T-helper 9 cell (primary cell): ENCODE measurements around the gene TIGD6.
"Not testable (repeated sequence)": the region's sequence is repeated elsewhere in the genome, so short reads cannot be mapped to it uniquely, and the experiment has no call there.

Source experiments
- DNase-seq: peaks from one replicate; pipeline ENCODE4 v3.0.0-alpha.2; 2020

The TIGD6 gene

DNA sequence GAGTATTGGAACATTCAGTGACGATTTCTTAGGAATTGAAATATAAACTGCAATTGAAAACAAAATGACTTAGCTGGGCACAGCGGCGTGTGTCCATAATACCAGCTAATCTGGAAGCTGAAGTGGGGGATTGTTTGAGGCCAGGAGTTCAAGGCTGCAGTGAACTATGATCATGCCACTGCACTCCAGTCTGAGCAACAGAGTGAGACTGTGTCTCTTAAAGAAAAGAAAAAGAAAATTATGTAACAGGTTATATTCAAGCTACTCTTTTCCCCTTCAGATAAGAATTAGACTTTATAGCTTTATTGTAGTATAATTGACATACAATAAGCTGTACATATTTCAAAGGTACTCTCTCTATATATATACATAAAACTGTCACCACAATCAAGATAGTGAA is 33.5 kb downstream of the TIGD6 start:
- DNase-seq = no peak

DNA sequence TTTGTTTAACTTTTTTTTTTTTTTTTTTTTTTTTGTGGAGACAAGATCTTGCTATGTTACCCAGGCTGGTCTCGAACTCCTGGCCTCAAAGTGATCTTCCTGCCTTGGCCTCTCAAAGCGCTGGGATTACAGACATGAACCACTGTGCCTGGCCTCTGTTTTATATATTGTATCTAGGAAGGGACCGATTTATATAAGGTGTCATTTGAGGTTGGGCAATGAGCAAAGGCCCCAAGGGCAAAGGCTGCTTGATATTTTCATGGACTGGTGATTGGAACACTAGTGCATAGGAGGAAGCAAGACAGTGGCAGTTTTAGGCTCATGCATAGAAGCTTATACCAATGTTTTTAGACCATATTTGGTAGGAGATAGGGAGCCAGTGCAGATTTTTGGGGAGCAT is 36.7 kb downstream of the TIGD6 start:
- DNase-seq = no peak

DNA sequence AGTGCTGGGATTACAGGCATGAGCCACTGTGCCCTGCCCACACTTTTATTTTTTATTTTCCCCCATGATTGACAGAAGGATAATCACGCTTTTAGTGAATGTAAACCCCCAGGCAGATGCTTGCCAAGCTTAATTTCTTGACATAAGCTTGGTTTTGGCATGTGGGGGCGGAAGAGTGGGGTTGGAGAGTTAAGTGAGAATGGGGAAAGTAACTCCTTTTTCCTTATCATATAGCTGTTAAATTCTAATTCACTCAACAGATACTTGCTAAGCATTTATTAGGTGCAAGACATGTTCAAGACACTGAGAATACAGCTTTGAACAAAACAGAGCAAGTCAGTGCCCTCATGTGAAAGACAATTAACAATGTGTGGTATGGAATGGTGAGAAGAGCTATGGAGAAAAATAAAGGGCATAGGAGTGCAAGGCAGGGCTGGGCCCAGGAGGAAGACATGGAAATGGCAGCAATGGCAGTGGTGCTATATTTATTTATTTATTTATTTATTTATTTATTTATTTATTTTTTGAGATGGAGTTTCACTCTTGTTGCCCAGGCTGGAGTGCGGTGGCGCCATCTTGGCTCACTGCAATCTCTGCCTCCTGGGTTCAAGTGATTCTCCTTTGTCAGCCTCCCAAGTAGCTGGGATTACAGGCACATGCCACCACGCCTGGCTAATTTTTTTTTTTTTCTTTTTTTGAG is 37.7 kb downstream of the TIGD6 start:
- DNase-seq = no peak

DNA sequence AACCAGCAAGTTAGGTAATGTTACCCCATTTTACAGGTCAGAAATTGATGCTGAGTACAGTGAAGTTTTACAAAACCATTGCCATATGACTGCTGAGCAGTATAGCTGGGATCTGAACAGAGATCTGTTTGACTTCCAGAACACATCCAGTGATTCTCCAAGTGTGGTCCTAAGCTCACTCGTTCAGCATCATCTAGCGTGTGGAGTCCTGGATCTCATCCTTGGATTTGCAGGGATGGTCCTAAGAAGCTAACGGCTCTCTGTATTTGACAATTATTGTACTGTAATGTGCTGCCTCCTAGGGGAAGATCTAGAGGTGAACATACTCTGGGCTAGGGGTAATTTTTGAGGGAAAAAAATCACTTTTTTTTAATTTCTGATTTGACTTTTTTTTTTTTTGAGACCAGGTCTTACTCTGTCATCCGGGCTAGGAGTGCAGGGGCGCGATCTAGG is 38.5 kb downstream of the TIGD6 start:
- no peak for DNase-seq

DNA sequence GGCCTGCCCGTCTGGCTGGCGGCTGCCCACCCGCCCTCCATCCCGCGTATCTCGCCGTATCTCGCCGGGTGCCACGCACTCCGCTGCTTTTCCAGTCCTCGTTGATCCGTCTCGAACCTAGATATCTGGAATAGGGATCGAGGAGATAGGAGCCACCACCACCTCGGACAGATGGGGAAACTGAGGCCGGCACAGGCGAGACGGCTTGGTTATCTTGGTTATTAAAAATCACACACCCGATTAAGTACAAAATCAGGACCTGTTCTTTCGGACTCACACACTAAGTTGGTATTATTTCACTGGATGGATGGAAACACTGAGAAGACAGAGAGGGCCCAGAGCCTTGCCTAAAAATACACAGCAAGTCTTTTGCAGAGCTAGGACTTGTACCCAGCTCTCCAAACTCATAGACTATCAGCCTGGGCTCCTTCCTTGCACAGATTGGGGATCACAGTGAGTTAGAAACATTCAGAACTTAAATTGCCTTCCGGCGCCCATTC is 39.2 kb downstream of the TIGD6 start:
- DNase-seq = no peak

DNA sequence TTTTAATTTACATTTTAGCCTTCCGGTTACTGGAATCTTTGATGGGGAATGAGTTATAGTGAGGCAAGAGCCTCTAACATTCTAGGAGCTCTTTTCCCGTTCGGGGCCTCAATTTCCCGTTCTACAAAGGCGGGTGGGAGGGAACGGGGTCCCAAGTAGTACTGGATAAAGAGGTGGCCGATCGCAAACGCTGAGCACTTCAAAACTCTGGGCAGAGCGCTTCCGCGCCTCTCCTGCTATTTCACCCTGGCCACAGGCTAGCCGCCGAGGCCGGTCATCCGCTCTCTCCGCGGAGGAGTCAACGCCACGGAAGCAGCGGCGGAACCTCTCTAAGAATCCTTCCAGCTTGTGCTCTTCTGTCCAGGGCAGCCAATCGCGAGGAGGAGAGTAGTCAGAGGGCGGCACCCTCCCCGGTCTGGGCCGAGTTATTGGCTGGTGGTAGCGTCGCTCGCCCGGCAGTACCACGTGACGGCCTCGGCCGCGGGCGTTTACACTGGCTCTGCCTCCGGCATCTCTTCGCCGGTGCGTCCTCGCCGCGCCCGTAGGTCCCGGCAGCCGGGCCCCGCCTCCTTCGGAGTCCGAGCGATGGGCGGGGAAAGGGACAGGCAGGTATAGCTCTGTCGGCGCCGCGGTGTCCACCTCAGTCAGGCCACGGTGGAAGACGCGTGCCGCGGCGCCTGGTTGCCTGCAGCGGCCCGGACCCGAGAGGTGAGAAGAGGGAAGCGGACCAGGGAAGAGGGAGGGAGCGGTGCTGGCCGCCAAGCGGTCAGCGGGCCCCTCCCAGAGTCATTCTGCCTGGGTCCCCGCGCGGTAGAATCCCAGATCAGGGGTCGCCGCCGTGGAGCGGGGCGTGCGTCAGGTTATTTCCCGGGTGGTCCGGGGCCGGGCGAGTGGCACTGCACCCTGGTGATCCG is 39.9 kb downstream of the TIGD6 start, which contains the start of gene SLC26A2:
Gene SLC26A2, plus strand, starts transcription at position 487 of the 914 bp plus-strand sequence. CDS start 16,895 bp downstream, outside the sequence.
- DNase-seq = peak; percentile 89

DNA sequence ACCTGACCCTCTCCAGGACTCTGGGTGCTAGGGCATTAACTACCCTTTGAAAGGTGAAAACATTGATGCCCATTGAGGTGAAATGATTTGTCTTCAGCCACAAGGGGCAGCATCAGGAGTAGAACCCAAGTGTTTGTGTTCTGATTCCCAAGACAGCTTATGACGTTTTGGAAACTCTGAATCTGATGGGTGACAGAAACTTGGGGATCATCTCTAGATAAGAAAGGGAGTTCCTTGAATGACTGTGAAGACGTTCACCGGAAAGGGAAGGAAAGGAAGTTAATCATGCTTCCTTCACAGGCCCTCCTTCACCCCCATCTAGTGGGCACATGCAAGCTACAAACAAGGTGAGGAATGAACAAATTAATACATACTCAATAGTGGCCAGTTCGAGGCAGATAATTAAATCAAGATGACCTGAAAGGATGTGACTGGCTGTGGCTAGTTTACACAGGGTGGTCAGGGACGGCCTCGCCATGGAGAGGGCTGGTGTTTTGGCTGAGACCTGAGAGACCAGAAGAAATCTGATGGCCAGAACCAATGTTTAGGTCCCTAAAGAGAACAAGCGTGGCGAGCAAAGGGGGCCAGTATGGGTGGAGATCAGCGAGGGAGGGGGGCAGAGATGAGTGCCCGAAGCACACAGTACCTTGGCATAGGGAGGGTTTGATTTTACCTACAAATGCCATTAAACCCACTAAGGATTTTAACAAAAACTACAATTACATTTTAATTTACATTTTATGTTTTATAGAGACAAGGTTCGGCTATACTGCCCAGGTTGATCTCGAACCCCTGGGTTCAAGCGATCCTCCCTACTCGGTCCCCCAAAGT is 40.8 kb downstream of the TIGD6 start:
- peak; percentile 0 for DNase-seq

DNA sequence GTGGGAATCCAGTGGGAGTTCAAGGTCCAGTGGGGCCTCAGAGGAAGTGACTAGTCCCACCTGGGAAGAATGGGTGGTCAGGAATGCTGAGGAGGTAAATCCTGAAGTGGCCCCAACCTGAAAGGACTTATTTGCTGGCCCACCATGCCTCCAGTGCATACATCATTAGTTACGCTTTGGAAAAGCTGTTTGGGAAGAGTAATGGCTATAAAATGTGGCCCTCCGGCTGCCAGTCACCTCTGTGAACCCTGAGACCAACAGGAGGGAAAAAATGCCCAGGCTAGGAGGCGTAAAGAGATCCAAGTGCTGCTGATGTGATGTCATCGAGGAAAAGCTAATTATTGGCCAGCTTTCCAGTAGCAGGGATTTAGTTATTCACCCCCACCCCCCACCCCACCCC is 42.6 kb downstream of the TIGD6 start:
- DNase-seq = no peak

DNA sequence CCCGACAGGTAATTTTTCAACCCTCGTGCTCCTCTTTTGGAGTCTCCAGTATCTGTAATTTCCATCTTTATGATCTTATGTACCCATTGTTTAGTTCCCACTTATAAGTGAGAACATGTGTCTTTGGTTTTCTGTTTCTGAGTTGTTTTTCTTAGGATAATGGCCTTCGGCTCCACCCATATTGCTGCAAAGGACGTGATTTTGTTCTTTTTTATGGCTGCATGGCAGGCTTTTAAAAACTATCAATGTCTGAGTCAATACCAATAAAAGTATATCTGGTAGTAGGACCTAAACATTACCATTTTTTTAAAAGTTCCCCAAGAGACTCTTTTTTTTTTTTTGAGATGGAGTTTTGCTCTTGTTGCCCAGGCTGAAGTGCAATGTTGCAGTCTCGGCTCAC is 43.8 kb downstream of the TIGD6 start:
- DNase-seq = no peak

DNA sequence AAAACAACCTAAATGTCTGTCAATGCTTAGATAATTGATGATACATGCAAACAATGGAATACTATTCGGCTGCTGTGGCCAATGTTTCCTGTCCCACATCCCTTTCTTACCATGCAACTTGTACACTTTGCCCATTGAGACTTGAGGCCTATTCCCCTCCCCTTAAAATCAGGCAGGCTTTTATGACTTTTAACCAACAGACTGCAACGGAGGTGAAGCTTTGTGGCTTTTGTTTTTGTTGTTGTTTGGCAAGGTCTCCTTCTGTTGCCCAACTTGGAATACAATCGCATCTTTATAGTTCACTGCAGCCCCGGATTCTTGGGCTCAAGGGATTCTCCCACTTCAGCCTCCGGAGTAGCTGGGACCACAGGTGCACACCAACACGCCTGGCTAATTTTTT is 45.7 kb downstream of the TIGD6 start:
- DNase-seq = no peak

DNA sequence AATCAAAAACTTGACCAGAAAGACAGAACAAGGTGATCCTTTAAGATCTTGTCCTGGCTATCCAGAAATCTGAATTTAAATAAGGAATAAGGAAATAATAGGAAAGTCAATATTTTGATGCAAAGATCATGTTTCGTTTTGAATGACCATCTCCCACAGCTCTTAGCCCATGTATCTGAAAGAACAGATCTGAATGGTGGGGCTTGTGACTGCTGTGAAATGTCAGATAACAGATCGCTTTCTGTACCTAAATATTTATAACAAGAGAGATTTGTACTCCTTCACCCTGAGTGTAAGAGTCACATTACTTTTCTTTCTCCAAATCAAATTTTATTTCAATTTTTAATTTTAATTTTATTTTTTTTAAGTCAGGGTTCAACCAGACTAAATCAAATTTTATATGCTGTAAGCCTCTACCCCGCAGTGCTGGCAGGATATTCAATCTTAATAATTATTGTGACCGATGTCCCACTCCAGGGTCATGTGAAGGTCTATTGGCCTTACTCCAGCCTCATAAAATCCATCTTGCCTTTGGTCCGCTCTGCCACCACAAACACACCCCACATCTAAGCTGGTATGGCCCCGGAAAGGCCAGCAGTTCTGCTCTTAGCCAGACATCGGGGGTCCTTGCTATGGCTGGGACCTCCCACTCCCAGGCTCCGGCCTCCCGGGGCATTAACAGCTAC is 46.9 kb downstream of the TIGD6 start:
- no peak for DNase-seq

DNA sequence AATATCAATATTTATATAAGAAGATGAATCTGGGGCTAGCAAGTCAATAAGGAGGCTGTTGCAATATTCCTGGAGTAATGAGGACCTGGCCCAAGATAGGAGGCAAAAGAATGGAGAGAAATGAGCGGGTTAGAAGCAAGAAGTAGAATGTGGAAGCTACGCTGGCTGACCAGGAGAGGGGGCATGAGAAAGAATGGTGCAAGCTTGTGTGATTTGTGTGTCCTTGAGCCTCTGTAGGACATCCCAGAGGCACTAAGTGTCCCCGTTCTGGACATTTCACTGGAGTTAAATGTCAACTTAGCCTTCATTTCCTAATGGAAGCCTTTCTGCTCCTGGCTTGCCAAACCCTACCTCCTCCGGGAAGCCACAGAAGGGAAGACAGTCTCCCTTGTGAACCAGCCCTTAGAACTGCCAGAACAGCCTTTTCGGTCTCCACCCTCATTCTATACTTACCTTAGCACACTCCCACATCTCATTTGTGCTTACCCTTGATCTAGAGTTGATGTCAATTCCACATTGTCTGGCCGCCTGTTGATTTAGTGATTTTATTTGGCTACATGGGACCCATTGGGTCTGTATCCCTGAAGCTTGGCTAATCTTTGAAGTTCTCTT is 49.2 kb downstream of the TIGD6 start:
- DNase-seq = no peak

DNA sequence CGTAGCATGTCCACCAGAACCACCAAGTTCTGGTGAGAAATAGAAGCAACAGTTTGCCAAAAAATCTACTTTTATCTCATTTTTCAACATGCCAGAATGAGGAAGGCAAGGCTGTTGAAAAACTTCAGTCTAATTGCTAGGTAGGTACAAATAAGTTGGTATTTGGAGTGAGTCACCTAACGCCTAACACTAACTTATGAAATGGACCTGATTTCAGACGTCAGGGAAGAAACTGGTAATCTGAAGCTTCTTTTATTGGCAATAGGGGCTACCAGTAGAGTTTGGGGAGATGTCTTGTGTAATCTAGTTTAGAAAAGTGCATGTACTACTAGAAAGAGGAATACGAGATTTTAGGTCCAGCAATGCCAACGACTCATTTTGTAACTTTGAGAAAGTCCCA is 51.5 kb downstream of the TIGD6 start:
- no peak for DNase-seq

DNA sequence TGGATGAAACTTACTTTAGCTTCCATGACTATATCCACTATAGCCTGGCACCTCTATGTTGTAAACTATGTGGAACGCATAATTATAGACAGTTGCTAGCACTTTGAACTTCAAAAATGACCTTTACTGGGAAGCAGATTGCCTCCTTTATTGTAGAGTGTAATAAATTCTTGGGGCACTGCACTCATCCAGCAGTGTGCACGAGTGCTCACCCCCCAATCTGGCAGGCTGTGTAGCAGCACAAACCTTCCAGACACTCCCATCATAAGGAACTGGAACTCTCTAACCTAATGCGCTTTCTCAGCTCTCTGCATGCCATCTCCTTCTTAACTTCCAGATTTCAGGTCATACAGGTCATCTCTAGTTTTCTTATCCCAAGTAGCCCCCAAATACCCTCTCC is 54.3 kb downstream of the TIGD6 start:
- no peak for DNase-seq

DNA sequence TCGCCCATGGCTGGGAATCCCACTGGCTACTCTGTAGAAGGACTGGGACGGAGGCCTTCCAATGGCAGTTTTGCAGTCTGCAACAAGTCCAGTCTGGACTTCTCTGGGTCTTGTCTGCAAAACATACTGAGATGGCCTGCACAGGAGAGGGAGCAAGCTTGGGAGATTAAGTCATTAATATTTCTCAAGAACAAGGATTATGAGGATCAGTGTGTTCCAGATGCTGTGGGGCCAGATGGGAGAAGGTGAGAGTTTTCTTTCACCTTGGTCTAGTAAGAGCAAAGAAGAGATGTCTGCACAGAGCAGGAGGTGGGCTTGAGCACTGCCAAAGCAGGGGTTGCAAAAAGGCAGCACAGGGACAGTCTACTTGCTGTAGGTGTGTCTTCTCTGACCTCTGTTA is 55.8 kb downstream of the TIGD6 start, which contains the start of gene PDE6A:
Gene PDE6A, minus strand, starts transcription at position 128 of the 400 bp plus-strand sequence. Its CDS starts 120 bp downstream, at position 8.
- DNase-seq = no peak

DNA sequence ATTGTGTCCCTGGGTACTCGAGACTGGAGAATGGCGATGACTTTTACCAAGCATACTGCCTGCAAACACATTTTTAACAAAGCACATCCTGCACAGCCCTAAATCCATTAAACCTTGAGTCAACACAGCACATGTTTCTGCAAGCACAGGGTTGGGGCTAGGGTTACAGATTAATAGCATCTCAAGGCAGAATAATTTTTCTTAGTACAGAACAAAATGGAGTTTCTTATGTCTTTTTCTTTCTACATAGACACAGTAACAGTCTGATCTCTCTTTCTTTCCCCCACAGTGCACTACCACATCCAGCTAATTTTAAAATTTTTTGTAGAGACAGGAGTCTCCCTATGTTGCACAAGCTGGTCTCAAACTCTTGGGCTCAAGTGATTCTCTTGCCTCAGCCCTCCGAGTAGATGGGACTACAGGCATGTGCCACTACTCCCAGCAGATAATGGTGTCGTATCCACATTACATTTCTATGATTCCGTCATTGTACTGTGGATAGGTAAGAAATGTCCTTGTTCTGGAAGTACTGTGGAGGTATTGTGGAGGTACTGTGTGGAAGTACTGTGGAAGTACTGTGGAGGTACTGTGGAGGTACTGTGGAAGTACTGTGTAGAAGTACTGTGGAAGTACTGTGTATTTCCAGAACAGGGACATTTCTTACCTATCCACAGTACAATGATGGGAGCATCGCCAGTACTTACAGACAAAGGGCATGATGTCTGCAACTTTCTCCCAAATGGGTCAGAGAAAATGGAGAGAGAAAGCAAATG is 57.1 kb downstream of the TIGD6 start:
- DNase-seq = not testable (repeated sequence)
